ENCODE data around the gene GPR152.

The GPR152 gene

DNA sequence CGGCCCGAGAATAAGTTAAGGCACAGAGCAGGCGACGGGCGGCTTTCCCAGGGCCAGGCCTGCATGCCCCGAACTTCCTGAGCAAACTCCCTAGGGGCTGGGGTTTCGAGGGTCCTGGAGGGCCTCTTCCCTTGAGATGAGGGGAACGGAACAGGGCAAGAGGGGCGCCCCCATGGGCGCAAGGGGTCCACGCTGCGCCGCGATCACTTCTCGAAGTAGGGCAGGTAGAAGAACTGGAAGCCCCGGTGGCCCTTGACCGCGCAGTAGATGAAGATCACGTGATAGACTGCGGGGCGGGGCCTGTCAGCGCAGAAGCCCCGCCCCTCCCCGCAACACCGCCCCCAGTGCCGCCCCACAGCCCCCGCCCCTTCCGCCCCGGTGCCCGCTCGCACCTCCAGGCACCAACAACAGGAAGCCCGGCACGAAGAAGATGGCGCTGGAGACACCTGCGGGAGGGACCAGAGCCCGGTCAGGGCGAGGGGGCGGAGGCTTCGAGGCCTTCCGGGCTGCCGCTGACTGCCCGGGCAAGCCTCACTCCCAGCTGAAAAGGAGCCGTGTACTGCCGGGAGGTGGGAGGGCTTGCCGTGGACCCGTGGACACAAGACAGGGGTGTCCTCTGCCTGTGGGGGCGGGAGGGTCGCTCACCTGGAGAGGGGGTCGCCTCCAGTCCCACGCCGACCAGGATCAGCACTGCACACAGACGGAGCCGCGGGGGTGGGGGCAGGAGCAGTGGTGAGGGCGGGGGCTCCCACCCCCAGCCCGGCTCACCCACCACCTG is 12.1 kb upstream of the GPR152 start:
- Histone ChIP-seq H3K9me3 (ENCODE audit: control insufficient read depth, insufficient read depth, low read length) (no peaks in the 10 kb centered on the region), H3K4me1 (ENCODE audit: insufficient read depth, low read length) (peaks cover 3% of the 10 kb centered on the region), H3K9ac (ENCODE audit: low read depth, low read length) (peak overlapping the region; percentile 61), H3K36me3 (ENCODE audit: insufficient read depth, low read length) (no peaks in the 10 kb centered on the region)

- H3K9ac ChIP-seq (ENCODE audit: low read depth, low read length): peak overlapping the region; percentile 61; the same call in 1 of the 2 replicates
- peaks cover 3% of the 10 kb centered on the region for H3K4me1 ChIP-seq (ENCODE audit: insufficient read depth, low read length)
- H3K9me3 ChIP-seq (ENCODE audit: control insufficient read depth, insufficient read depth, low read length): no peaks in the 10 kb centered on the region
- no peaks in the 10 kb centered on the region for H3K36me3 ChIP-seq (ENCODE audit: insufficient read depth, low read length)
These were observed 11.3 kb upstream of the GPR152 start for GRCh38 chr11:67463680-67464410.

DNA sequence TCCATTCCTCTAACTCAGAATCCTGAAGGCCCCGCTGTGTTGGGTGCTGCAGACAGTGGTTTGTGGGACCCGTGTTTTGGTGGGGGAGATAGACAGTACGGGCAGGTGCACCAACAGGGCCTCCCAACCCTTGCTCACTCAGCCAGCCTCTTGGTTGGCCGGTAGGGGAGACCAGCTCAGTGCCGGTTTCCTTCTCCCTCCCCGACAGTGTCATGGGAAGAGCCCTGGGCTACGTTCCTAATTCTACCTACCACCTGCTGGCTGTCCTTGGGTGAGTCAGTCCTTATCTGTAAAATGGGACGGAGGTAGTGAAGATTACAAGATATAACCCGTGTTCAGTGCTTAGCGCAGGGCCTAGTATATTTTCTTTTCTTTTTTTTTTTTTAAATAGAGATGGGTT is 10.7 kb upstream of the GPR152 start:
- Histone ChIP-seq H3K36me3 (ENCODE audit: insufficient read depth, low read length) (no peaks in the 10 kb centered on the region), H3K9ac (ENCODE audit: low read depth, low read length) (no peak overlapping the region), H3K4me1 (ENCODE audit: insufficient read depth, low read length) (peaks cover 3% of the 10 kb centered on the region), H3K9me3 (ENCODE audit: control insufficient read depth, insufficient read depth, low read length) (no peaks in the 10 kb centered on the region)

DNA sequence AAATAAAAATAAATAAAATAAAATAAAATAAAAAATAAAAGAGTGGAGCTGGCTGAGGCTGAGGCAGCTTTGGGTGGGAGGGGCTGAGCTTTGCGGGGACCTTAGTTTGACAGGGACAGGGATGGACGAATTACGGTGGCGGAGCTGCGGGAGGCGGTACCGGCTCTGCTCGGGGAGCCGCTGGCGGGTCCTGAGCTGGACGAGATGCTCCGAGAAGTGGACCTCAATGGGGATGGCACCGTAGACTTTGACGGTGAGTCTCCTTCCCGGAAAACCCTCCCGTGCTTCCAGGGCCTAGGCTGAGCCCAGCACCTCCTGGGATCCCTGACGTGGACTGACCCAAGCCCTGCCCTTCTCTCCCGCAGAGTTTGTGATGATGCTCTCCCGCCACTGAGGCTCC is 5.7 kb upstream of the GPR152 start:
- no peak overlapping the region for H3K9ac ChIP-seq (ENCODE audit: low read depth, low read length)
- H3K9me3 ChIP-seq (ENCODE audit: control insufficient read depth, insufficient read depth, low read length): no peaks in the 10 kb centered on the region
- H3K36me3 ChIP-seq (ENCODE audit: insufficient read depth, low read length): no peaks in the 10 kb centered on the region
- no peaks in the 10 kb centered on the region; the same call in 1 of the 2 replicates for H3K4me1 ChIP-seq (ENCODE audit: insufficient read depth, low read length)

DNA sequence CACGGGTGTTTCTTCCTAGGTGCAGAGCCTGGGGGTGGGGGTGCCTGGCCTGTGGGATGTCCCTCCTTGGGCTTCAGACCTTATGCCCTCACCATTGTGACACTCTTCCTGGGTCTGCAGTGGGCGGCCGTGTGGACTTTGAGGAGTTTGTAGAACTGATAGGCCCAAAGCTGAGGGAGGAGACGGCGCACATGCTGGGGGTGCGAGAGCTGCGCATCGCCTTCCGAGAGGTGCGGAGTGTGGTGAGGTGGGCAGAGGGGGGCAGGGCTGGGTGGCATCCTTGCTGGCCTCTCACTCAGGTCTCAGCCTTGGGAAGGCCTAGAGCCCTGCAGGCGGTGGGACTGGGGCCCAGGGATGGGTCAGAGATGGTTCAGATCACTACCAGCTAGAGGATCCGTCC is 4.9 kb upstream of the GPR152 start:
- Histone ChIP-seq H3K36me3 (ENCODE audit: insufficient read depth, low read length) (no peaks in the 10 kb centered on the region), H3K4me1 (ENCODE audit: insufficient read depth, low read length) (no peaks in the 10 kb centered on the region), H3K9ac (ENCODE audit: low read depth, low read length) (no peak overlapping the region), H3K9me3 (ENCODE audit: control insufficient read depth, insufficient read depth, low read length) (no peaks in the 10 kb centered on the region)

- H3K9me3 ChIP-seq (ENCODE audit: control insufficient read depth, insufficient read depth, low read length): no peaks in the 10 kb centered on the region
- no peak overlapping the region for H3K9ac ChIP-seq (ENCODE audit: low read depth, low read length)
- no peaks in the 10 kb centered on the region for H3K4me1 ChIP-seq (ENCODE audit: insufficient read depth, low read length)
- H3K36me3 ChIP-seq (ENCODE audit: insufficient read depth, low read length): no peaks in the 10 kb centered on the region
These were observed 3.7 kb upstream of the GPR152 start for GRCh38 chr11:67456068-67456705.

GRCh38 chr11:67455054-67455453 is 2.5 kb upstream of the GPR152 start, which contains the start of gene CABP4:
Gene CABP4 (plus strand): TSS chr11:67455354. CDS start chr11:67455424, 70 bp downstream.
- H3K9ac ChIP-seq (ENCODE audit: low read depth, low read length): no peak within 1 kb of the TSS
- H3K4me1 ChIP-seq (ENCODE audit: insufficient read depth, low read length): no peaks in the 10 kb centered on the region
- H3K9me3 ChIP-seq (ENCODE audit: control insufficient read depth, insufficient read depth, low read length): no peaks in the 10 kb centered on the region
- H3K36me3 ChIP-seq (ENCODE audit: insufficient read depth, low read length): no peaks in the 10 kb centered on the region

DNA sequence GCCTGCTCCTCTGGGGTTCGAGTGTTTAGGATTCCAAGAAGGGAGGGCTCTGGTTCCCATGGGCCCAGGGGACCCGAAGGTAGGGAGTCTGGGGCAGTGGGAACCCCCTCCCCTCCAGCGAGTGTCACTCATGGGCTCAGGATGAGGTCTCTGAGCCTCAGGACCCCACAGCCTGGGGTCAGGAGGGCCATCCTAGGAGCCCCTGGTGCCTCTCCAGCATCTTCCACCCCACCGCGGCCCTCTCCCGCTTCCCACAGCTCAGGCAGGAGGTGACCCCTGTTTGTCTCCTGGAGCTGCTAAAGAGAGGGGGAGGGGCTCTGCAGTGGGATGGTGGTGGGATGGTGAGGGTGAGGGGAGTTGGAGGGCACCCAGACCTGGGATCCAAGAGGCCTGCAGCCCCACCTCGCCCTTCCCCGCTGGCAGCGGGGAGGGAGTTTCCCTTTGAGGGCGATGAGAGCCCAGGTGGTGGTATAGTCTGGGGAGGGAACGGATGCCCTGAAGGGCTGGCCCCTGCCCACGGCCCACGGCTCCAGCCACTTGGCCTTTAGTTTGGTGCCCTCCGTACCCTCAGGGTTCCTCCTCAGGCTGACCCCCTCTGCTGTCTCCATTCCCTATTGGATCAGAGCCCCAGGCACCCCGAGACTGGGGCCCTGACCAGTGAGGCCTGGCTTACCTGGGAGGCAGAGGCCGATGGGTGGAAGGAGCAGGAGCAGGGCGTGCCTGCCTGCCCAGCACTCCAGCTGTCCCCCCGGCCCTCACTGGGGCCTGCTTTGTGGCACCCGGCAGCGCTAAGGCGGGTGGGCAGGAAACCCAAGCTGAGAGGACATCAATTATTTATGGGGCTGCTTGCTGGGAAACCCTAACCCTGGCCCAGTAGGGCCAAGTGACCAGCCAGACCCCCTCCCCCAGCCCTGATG is 1.5 kb upstream of the GPR152 start:
- no peaks in the 10 kb centered on the region for H3K4me1 ChIP-seq (ENCODE audit: insufficient read depth, low read length)
- H3K36me3 ChIP-seq (ENCODE audit: insufficient read depth, low read length): no peaks in the 10 kb centered on the region
- no peaks in the 10 kb centered on the region for H3K9me3 ChIP-seq (ENCODE audit: control insufficient read depth, insufficient read depth, low read length)
- no peak overlapping the region for H3K9ac ChIP-seq (ENCODE audit: low read depth, low read length)

- no peak overlapping the region for H3K9ac ChIP-seq (ENCODE audit: low read depth, low read length)
- no peaks in the 10 kb centered on the region for H3K36me3 ChIP-seq (ENCODE audit: insufficient read depth, low read length)
- no peaks in the 10 kb centered on the region for H3K9me3 ChIP-seq (ENCODE audit: control insufficient read depth, insufficient read depth, low read length)
- no peaks in the 10 kb centered on the region for H3K4me1 ChIP-seq (ENCODE audit: insufficient read depth, low read length)
These were observed 912 bp downstream of the GPR152 start for GRCh38 chr11:67451658-67451976.

DNA sequence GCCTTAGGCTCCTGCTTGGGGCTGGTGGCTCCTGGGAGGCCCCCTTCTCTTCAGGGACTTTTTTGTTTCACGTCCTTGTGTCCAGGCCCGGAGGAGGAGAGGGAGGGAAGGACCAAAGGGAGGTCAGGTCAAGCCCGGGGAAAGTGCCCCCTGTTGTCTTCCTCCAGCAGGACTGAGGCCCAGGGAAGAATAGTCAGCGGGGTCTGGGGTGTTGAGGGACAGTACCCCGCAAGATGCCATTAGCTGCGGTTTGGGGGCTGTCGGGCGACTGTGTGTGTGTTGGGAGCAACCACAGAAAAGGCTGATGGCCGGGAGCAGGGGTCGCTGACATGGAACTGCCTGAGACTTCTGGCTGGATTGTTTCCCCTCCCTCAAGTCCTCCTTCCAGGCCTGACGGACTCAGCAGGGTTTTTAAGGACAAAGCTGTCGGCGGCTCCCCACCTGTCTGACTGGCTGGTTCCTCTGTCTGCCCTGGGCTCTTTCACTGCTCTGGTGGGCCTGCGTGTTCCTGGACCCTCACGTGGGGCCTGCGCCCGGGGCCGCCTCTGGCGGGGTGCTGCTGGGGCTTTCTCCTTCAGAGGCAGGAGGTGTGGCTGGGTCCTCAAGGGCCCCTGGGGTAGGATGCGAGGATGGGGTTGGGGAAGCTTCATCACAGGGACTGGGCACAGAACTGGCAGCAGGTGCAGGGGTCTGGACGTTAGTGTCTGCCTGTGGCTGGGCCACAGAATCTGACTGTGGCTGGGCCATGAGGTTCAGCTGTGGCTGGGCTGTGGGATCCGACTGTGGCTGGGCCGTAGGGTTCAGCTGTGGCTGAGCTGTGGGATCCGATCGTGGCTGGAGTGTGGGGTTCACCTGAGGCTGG is 1.5 kb downstream of the GPR152 start:
- Histone ChIP-seq H3K9me3 (ENCODE audit: control insufficient read depth, insufficient read depth, low read length) (no peaks in the 10 kb centered on the region), H3K9ac (ENCODE audit: low read depth, low read length) (no peak overlapping the region), H3K4me1 (ENCODE audit: insufficient read depth, low read length) (no peaks in the 10 kb centered on the region), H3K36me3 (ENCODE audit: insufficient read depth, low read length) (no peaks in the 10 kb centered on the region)

- no peak overlapping the region for H3K9ac ChIP-seq (ENCODE audit: low read depth, low read length)
- H3K4me1 ChIP-seq (ENCODE audit: insufficient read depth, low read length): no peaks in the 10 kb centered on the region
- H3K36me3 ChIP-seq (ENCODE audit: insufficient read depth, low read length): no peaks in the 10 kb centered on the region
- no peaks in the 10 kb centered on the region for H3K9me3 ChIP-seq (ENCODE audit: control insufficient read depth, insufficient read depth, low read length)
These were observed 3.2 kb downstream of the GPR152 start for GRCh38 chr11:67449116-67449844.

DNA sequence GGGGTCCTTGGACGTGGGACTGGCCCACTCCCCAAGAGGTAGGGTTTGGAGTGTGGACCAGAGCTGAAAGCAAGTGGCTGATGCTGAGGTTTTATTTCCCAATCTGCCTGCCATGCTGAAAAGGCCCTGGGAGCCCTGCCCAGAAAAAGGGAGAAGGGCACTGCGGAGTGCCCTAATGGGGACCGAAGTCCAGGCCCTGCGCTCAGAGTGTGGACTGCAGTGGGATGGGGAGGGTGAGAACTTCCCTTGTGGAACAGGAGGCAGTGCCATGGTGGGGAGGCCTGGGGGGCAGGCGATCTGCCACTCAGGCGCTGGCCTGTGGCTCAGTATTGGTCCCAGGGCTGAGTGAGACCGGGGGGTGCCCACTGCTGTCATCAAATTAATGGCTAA is 4.3 kb downstream of the GPR152 start:
- Histone ChIP-seq H3K9me3 (ENCODE audit: control insufficient read depth, insufficient read depth, low read length) (no peaks in the 10 kb centered on the region), H3K9ac (ENCODE audit: low read depth, low read length) (no peak overlapping the region), H3K4me1 (ENCODE audit: insufficient read depth, low read length) (no peaks in the 10 kb centered on the region), H3K36me3 (ENCODE audit: insufficient read depth, low read length) (no peaks in the 10 kb centered on the region)

DNA sequence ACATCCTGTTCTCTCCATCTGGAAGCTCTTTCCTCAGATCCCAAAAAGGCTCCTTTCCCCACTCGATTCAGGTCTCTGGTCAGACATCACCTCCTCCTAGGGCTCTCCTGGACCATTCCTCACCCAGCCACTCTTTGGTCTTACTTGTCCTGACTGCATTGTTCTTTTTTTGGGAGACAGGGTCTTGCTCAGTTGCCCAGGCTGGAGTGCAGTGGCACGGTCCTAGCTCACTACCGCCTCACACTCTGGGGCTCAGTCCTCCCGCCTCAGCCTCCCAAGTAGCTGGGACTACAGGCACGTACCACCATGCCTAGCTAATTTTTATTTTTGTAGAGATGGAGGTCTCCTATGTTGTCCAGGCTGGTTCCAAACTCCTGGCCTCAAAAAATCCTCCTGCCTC is 7.0 kb downstream of the GPR152 start:
- Histone ChIP-seq H3K9ac (ENCODE audit: low read depth, low read length) (no peak overlapping the region), H3K9me3 (ENCODE audit: control insufficient read depth, insufficient read depth, low read length) (no peaks in the 10 kb centered on the region), H3K4me1 (ENCODE audit: insufficient read depth, low read length) (no peaks in the 10 kb centered on the region), H3K36me3 (ENCODE audit: insufficient read depth, low read length) (0 out of 2 replicates have a peak, but pooled peaks cover 3% of the 10 kb centered on the region)

All from ES-I3 (cell line).